OCI-LY7 (cell line): ENCODE measurements around the gene C19orf67. TPM values are rescaled to one million over a fixed set of nuclear protein-coding genes. Genes with fewer than 3 reads are reported as not detected.
A peak's percentile ranks its signal among the peaks of the same experiment; 100 is the strongest.
"Not testable (repeated sequence)": the region's sequence is repeated elsewhere in the genome, so short reads cannot be mapped to it uniquely, and the experiment has no call there.

Source experiments
- BruUV-seq: library from RNA; stranded (reverse); fragments of 400-500 nt; replicated peaks from 2 replicates; lab custom pipeline; 2021; lab: Mats Ljungman, UMichigan
- CTCF ChIA-PET: fragments of 300-600 bp; sonication (Branson Sonifier 250); formaldehyde crosslinking; loops from one replicate; lab custom pipeline; 2022; ENCODE audit warnings: antibody characterized with exemption; ENCODE audit not compliant: unreplicated experiment; lab: Charles Lee
- POLR2A ChIA-PET: fragments of 300-600 bp; sonication (Branson Sonifier 250); formaldehyde crosslinking; loops from one replicate; lab custom pipeline; 2022; ENCODE audit warnings: antibody characterized with exemption; lab: Charles Lee
- DNase-seq: peaks from one replicate; pipeline ENCODE4 v3.0.0-alpha.2; 2015; ENCODE audit warnings: low spot score
- H2AFZ ChIP-seq: fragments of 200-600 bp; sonication (generic), shearing (Covaris generic); 2 replicates; pipeline ENCODE4 v1.6.1; 2014; ENCODE audit warnings: mild to moderate bottlenecking, antibody characterized with exemption, low read length, moderate library complexity
- H3K27ac ChIP-seq: fragments of 200-600 bp; sonication (generic); 2 replicates; pipeline ENCODE4 v1.5.1; 2014; ENCODE audit warnings: mixed run types, low read depth, mild to moderate bottlenecking, moderate library complexity, low read length, inconsistent platforms; ENCODE audit not compliant: poor library complexity, severe bottlenecking
- H3K36me3 ChIP-seq: fragments of 200-600 bp; sonication (generic); 2 replicates; pipeline ENCODE4 v1.6.1; 2014; ENCODE audit warnings: mild to moderate bottlenecking, antibody characterized with exemption, low read length, moderate library complexity, mixed read lengths; ENCODE audit not compliant: insufficient read depth
- H3K4me1 ChIP-seq: fragments of 200-600 bp; sonication (generic); 2 replicates; pipeline ENCODE4 v1.5.1; 2014; ENCODE audit warnings: mild to moderate bottlenecking, low read length; ENCODE audit not compliant: insufficient read depth, poor library complexity, severe bottlenecking
- H3K4me2 ChIP-seq: fragments of 200-600 bp; sonication (generic); 2 replicates; pipeline ENCODE4 v1.6.1; 2014; ENCODE audit warnings: mild to moderate bottlenecking, low read length
- H3K4me3 ChIP-seq: fragments of 200-600 bp; sonication (generic); 2 replicates; pipeline ENCODE4 v1.5.1; 2014; ENCODE audit warnings: mild to moderate bottlenecking, low read depth, low read length; ENCODE audit not compliant: poor library complexity, severe bottlenecking
- H3K79me2 ChIP-seq: fragments of 200-600 bp; sonication (generic); 2 replicates; pipeline ENCODE4 v1.6.1; 2016; ENCODE audit warnings: low read depth, mild to moderate bottlenecking, low read length, moderate library complexity, mixed read lengths; ENCODE audit not compliant: insufficient read depth
- H3K9me2 ChIP-seq: fragments of 200-600 bp; sonication (generic); 2 replicates; pipeline ENCODE4 v1.6.1; 2016; ENCODE audit warnings: mild to moderate bottlenecking, low read length, mixed read lengths; ENCODE audit not compliant: insufficient read depth
- H3K9me3 ChIP-seq: fragments of 200-600 bp; sonication (generic); 2 replicates; pipeline ENCODE4 v1.6.1; 2014; ENCODE audit warnings: mild to moderate bottlenecking, mixed run types, low read length, mixed read lengths
- H4K20me1 ChIP-seq: fragments of 200-600 bp; sonication (generic); 2 replicates; pipeline ENCODE4 v1.6.1; 2014; ENCODE audit warnings: mild to moderate bottlenecking, antibody characterized with exemption, low read length, moderate library complexity, mixed read lengths; ENCODE audit not compliant: insufficient read depth
- EZH2phosphoT487 ChIP-seq: fragments of 200-600 bp; sonication (generic); IDR thresholded peaks from 2 replicates; pipeline ENCODE4 v1.6.1; 2018; ENCODE audit warnings: low read depth, borderline replicate concordance, mild to moderate bottlenecking, mixed run types, antibody characterized with exemption, low read length, moderate library complexity, mixed read lengths
- intact Hi-C: fragments of 100-400 bp; cut with micrococcal nuclease; formaldehyde crosslinking; loops from one replicate; pipeline ENCODE4 v1.10.0; 2022; ENCODE audit not compliant: unreplicated experiment
- total RNA-seq, 2 experiments: library from RNA; depleted of rRNA in 1 of 2; stranded (reverse); fragments of >200 nt in 1 of 2; shearing (Covaris generic) in 1 of 2; gene quantifications; 2 replicates each; pipeline ENCODE4 v1.2.3, GENCODE V29; 2014 to 2022
- TF ChIP-seq, protein P1 (sequence below): fragments of 200-600 bp; sonication (generic); conservative IDR thresholded peaks from 2 replicates; pipeline ENCODE4 v1.5.1; 2014; ENCODE audit warnings: mild to moderate bottlenecking, antibody characterized with exemption, low read length, moderate library complexity, mixed read lengths

Gene C19orf67
- total RNA-seq, 2 experiments from 2014 or later = 1.4 to 2.6 TPM

DNA sequence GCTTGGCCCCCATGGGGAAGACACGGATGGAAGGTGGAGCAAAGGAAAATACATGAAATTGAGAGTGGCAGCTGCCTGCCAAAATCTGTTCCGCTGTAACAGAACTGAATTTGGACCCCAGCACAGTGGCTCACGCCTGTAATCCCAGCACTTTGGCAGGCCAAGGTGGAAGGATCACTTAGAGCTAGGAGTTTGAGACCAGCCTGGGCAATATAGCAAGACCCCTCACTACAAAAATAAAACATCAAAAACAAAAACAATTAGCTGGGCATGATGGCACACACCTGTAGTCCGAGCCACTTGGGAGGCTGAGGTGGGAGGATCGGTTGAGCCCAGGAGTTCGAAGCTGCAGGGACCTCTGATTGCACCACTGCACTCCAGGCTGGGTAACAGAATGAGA is 33.1 kb downstream of the C19orf67 start:
- Histone ChIP-seq H3K4me3 (no peak overlapping the region), H4K20me1 (no peaks in the 10 kb centered on the region), H3K36me3 (peaks cover 9% of the 10 kb centered on the region), H3K27ac (no peak overlapping the region), H3K9me3 (no peaks in the 10 kb centered on the region), H3K9me2 (no peaks in the 10 kb centered on the region), H3K4me2 (no peak overlapping the region), H2AFZ (no peak overlapping the region), H3K4me1 (no peaks in the 10 kb centered on the region), H3K79me2 (no peaks in the 10 kb centered on the region)
- ChIA-PET POLR2A (no interaction called here), CTCF (no interaction called here)
- TF ChIP-seq, protein P1, sequence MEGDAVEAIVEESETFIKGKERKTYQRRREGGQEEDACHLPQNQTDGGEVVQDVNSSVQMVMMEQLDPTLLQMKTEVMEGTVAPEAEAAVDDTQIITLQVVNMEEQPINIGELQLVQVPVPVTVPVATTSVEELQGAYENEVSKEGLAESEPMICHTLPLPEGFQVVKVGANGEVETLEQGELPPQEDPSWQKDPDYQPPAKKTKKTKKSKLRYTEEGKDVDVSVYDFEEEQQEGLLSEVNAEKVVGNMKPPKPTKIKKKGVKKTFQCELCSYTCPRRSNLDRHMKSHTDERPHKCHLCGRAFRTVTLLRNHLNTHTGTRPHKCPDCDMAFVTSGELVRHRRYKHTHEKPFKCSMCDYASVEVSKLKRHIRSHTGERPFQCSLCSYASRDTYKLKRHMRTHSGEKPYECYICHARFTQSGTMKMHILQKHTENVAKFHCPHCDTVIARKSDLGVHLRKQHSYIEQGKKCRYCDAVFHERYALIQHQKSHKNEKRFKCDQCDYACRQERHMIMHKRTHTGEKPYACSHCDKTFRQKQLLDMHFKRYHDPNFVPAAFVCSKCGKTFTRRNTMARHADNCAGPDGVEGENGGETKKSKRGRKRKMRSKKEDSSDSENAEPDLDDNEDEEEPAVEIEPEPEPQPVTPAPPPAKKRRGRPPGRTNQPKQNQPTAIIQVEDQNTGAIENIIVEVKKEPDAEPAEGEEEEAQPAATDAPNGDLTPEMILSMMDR = no peak
- no peak for TF ChIP-seq EZH2phosphoT487
- DNase-seq = no peak
- TSS peak; percentile 80 for BruUV-seq
- intact Hi-C loops = no loop called here

DNA sequence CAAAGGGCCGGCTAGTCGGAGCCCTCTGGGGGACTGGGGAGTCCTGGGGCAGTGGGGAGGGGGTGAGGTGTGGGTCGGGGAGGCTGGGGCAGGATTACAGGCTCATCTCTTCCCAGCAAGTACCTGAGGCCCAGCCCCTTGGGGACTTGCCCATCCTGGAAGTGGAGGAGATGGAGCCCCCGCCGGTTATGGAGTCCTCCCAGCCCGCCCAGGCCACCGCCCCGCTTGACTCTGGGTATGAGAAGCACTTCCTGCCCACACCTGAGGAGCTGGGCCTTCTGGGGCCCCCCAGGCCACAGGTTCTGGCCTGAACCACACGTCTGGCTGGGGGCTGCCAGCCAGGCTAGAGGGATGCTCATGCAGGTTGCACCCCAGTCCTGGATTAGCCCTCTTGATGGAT is 33.6 kb downstream of the C19orf67 start:
- Histone ChIP-seq H3K36me3 (peaks cover 9% of the 10 kb centered on the region), H3K4me3 (no peak overlapping the region), H3K9me2 (no peaks in the 10 kb centered on the region), H2AFZ (no peak overlapping the region), H3K27ac (no peak overlapping the region), H3K4me2 (no peak overlapping the region), H4K20me1 (no peaks in the 10 kb centered on the region), H3K9me3 (no peaks in the 10 kb centered on the region), H3K4me1 (no peaks in the 10 kb centered on the region), H3K79me2 (no peaks in the 10 kb centered on the region)
- no TSS peak for BruUV-seq
- CTCF ChIA-PET = no interaction called here
- no peak for DNase-seq
- intact Hi-C loops = no loop called here
- no peak for TF ChIP-seq EZH2phosphoT487
- TF ChIP-seq, protein P1 = no peak
- POLR2A ChIA-PET = no interaction called here

DNA sequence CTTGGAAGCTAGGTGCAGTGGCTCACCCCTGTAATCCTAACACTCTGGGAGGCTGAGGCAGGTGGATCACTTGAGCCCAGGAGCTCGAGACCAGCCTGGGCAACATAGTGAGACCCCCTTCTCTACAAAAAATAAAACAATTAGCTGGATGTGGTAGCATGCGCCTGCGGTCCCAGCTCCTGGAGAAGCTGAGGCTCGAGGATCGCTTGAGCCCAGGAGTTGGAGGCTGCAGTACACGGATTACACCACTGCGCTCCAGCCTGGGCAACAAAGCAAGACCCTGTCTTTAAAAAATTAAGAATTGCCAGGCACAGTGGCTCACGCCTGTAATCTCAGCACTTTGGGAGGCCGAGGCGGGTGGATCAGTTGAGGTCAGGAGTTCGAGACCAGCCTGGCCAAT is 34.6 kb downstream of the C19orf67 start:
- H2AFZ ChIP-seq, H3K4me2 ChIP-seq, H3K4me1 ChIP-seq, H3K79me2 ChIP-seq, H3K9me3 ChIP-seq, H3K27ac ChIP-seq, intact Hi-C loops, BruUV-seq, H4K20me1 ChIP-seq, H3K36me3 ChIP-seq, H3K9me2 ChIP-seq, H3K4me3 ChIP-seq, POLR2A ChIA-PET, DNase-seq: not testable (repeated sequence)
- CTCF ChIA-PET = interaction anchor here (1.1 kb wide), 1 partner anchor 9 kb away, joined by 3 read pairs; no protein-coding TSS in a partner anchor
